Activated CD8-positive, alpha-beta T cell treated with anti-CD3 and anti-CD28 coated beads for 36 hours (primary cell): ENCODE results near the gene LRMDA. TPM values are rescaled to one million over a fixed set of nuclear protein-coding genes. Genes with fewer than 3 reads are reported as not detected.

ENCODE experiments used
- ATAC-seq: fragments of 200-7000 bp; cut with Tn5 transposase; one replicate; pipeline ENCODE4 v1.10.0; 2021; ENCODE audit warnings: mild to moderate bottlenecking, moderate library complexity
- CTCF ChIA-PET: fragments of 350-600 bp; sonication (Branson Sonifier 250); formaldehyde crosslinking; loops from one replicate; lab custom pipeline; 2021; ENCODE audit warnings: antibody characterized with exemption; lab: Charles Lee
- POLR2A ChIA-PET: fragments of 350-600 bp; sonication (Branson Sonifier 250); formaldehyde crosslinking; loops from one replicate; lab custom pipeline; 2021; ENCODE audit warnings: antibody characterized with exemption; lab: Charles Lee
- DNase-seq: peaks from one replicate; pipeline ENCODE4 v3.0.0-alpha.2; 2020
- H3K27ac Mint-ChIP-seq: one replicate; pipeline ENCODE4 v1.8.0; 2021; ENCODE audit warnings: mild to moderate bottlenecking, mixed read lengths
- H3K27me3 Mint-ChIP-seq: one replicate; pipeline ENCODE4 v1.8.0; 2021; ENCODE audit warnings: mixed read lengths
- H3K36me3 Mint-ChIP-seq: one replicate; pipeline ENCODE4 v1.8.0; 2021; ENCODE audit warnings: low read depth, mixed read lengths
- H3K4me1 Mint-ChIP-seq: one replicate; pipeline ENCODE4 v1.8.0; 2021; ENCODE audit warnings: low read depth, mixed read lengths
- H3K4me3 Mint-ChIP-seq: one replicate; pipeline ENCODE4 v1.8.0; 2021; ENCODE audit warnings: mild to moderate bottlenecking, moderate library complexity, mixed read lengths
- H3K9me3 Mint-ChIP-seq: one replicate; pipeline ENCODE4 v1.8.0; 2021; ENCODE audit warnings: mixed read lengths
- intact Hi-C: fragments of 100-400 bp; cut with micrococcal nuclease; formaldehyde crosslinking; loops from one replicate; pipeline ENCODE4 v1.10.0; 2022
- total RNA-seq, 2 experiments: library from RNA; stranded (reverse); gene quantifications; one replicate each; pipeline ENCODE4 v1.2.3, GENCODE V29; 2021
- TF ChIP-seq, protein P1 (sequence below): fragments of 200-600 bp; IDR thresholded peaks from one replicate; pipeline ENCODE4 v1.8.0; 2022; ENCODE audit warnings: antibody characterized with exemption, mild to moderate bottlenecking

The LRMDA gene
- total RNA-seq, 2 experiments from 2014 or later = not detected

DNA sequence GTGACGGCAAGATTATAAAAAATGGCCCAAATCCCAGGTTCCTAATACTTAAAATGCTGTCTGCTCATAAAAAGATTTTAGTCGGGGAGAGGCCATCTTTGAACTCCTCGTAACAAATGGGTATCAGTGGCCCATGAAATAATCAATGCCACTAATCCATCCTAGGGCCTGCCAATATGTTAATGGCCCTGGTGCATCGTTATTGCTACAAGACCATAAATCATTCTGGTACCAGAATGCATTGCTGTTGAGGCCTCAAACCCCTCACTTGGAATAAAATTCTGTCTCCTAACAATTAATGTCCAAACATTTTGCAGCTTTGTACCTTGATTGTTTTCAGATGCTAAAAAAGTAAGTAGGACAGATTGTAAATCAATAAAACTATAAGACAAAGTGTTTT is 290.6 kb downstream of the LRMDA start:
- no peaks in the 10 kb centered on the region for H3K27me3 Mint-ChIP-seq
- intact Hi-C loops = no loop called here
- TF ChIP-seq, protein P1, sequence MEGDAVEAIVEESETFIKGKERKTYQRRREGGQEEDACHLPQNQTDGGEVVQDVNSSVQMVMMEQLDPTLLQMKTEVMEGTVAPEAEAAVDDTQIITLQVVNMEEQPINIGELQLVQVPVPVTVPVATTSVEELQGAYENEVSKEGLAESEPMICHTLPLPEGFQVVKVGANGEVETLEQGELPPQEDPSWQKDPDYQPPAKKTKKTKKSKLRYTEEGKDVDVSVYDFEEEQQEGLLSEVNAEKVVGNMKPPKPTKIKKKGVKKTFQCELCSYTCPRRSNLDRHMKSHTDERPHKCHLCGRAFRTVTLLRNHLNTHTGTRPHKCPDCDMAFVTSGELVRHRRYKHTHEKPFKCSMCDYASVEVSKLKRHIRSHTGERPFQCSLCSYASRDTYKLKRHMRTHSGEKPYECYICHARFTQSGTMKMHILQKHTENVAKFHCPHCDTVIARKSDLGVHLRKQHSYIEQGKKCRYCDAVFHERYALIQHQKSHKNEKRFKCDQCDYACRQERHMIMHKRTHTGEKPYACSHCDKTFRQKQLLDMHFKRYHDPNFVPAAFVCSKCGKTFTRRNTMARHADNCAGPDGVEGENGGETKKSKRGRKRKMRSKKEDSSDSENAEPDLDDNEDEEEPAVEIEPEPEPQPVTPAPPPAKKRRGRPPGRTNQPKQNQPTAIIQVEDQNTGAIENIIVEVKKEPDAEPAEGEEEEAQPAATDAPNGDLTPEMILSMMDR = no peak
- H3K9me3 Mint-ChIP-seq = no peaks in the 10 kb centered on the region
- no peaks in the 10 kb centered on the region for H3K4me1 Mint-ChIP-seq
- CTCF ChIA-PET = no interaction called here
- ATAC-seq = no peak
- DNase-seq = no peak
- H3K36me3 Mint-ChIP-seq = no peaks in the 10 kb centered on the region
- no peak overlapping the region for H3K27ac Mint-ChIP-seq
- POLR2A ChIA-PET = no interaction called here
- H3K4me3 Mint-ChIP-seq = no peak overlapping the region

DNA sequence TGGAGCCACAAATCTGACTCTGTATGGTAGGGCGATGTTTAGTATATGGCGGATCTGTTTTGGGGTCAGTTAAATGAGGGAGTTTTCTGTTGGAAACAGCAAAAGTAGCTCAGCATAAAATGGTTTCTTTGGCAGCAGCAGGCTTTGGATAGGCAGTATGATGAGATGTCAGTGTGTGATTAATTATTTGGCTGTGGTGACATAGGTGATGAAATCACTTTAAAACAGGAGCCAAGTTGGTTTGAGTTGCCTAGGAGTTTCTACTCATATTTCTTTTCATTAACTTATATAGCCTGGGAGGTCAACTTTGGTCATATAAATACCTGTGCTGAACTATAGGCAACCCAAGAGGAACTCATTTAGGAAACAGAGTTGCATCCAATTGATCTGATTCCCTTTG is 291.2 kb downstream of the LRMDA start:
- no peak overlapping the region for H3K4me3 Mint-ChIP-seq
- intact Hi-C loops = no loop called here

DNA sequence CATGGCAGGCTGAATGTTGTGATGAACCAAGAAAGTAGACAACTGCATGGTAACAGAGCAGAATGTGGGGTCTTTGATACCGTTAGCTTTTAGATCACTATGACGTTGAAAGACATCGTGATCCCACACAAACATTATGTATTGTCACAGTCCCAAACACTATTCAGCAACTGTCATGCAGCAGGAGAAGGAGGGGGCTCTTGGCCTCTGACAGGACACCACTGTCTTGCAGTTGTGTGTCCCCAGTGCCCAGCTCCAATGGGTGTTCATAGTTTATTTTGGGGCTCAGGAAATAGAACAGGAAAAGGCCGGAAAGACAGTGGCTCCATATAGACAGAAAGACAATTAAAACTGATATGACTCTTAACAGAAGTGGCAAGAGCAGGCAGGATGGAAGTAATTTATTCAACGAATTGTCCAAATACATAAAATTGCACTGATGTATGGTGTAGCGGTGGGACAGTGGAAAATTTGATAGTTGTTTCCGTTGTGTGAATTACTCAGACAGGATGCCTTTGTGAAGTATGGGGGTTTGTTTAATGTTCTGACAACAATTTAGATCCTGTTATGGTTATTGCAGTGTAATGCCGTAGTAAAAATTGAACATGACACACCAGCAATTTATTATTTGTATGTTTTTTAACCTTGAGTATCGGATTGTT is 292.0 kb downstream of the LRMDA start:
- CTCF ChIA-PET = no interaction called here
- POLR2A ChIA-PET = no interaction called here
- TF ChIP-seq, protein P1 = no peak
- no peaks in the 10 kb centered on the region for H3K36me3 Mint-ChIP-seq
- ATAC-seq (no peak), DNase-seq (no peak)
- H3K4me3 Mint-ChIP-seq = no peak overlapping the region
- no peaks in the 10 kb centered on the region for H3K27me3 Mint-ChIP-seq
- H3K9me3 Mint-ChIP-seq = no peaks in the 10 kb centered on the region
- H3K27ac Mint-ChIP-seq = no peak overlapping the region
- H3K4me1 Mint-ChIP-seq = no peaks in the 10 kb centered on the region
- intact Hi-C loops = no loop called here

More for the DNA sequence above, 291.2 kb downstream of the LRMDA start:
- H3K4me1 Mint-ChIP-seq = no peaks in the 10 kb centered on the region
- ChIA-PET CTCF (no interaction called here), POLR2A (no interaction called here)
- H3K36me3 Mint-ChIP-seq = no peaks in the 10 kb centered on the region
- ATAC-seq = no peak
- no peak for DNase-seq
- TF ChIP-seq, protein P1 = no peak
- H3K27ac Mint-ChIP-seq = no peak overlapping the region
- no peaks in the 10 kb centered on the region for H3K9me3 Mint-ChIP-seq
- H3K27me3 Mint-ChIP-seq = no peaks in the 10 kb centered on the region

DNA sequence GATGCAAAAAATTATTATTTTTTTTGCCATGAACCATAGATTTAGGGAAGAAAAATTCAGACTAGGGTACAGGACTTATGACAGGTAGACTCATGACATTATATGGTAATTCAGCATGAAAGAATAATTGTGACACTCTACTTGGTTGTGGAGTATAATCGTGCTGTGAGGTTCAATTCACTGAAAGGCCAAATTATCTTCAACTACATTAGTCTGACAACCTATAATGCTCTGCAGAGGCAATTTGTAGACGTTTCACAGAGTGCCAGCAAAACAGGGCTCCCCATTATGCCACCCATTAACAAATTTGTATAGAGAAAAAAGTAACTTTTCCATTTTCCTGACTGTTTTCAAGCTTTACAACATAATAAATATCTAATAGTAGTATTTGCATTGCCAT is 292.6 kb downstream of the LRMDA start:
- Mint-ChIP-seq H3K27ac (no peak overlapping the region), H3K27me3 (no peaks in the 10 kb centered on the region), H3K9me3 (no peaks in the 10 kb centered on the region), H3K4me3 (no peak overlapping the region), H3K4me1 (no peaks in the 10 kb centered on the region), H3K36me3 (no peaks in the 10 kb centered on the region)
- POLR2A ChIA-PET = no interaction called here
- intact Hi-C loops = no loop called here
- DNase-seq (no peak), ATAC-seq (no peak)
- TF ChIP-seq, protein P1 = no peak
- CTCF ChIA-PET = interaction anchor here (0.6 kb wide), 1 partner anchor 39 kb away, joined by 3 read pairs; no protein-coding TSS in a partner anchor

DNA sequence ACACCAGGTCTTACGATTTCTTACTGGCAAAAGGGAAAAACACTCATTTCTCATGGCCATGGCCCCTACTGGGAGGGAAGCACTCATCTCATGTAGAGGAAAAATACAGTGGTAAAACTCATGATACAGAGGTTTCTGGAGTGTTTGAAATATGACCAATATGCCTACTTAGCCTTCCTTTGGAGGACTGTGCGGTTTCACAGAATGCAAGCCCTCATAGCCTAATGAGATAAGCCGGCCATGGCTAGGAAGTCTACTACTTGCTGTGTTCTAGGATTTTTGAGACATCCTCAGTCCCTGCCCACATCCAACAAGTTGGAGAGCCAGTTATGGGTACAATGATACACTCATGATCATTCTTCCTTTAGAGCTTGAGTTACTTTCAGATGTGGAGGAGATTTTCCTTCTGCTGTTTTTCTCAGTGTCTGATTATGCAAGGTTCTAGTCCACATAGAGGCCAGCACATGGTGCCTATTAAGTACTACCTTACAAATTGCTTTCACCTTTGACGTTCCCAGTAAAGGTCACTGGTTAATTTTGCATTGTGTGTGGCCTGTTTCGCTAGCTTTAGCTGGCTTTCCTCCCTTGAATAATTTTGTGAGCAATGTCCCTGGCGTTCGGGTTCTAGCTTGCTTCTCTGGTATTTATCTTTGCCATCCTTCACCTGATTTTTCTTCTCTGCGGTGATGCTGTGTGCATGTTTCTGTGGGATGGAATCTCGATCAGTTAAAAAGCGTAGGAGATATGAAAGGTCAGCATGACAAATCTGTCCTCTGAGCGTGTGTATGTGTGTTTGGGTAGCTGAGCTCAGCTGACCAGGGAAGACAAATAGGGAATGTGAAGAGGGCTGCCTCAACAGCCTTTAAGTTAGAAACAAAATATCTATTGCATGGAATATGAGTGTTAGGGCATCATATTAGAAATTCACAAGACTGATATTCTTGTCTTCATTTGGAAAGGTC is 295.4 kb downstream of the LRMDA start:
- Mint-ChIP-seq H3K27ac (no peak overlapping the region), H3K27me3 (no peaks in the 10 kb centered on the region), H3K4me1 (no peaks in the 10 kb centered on the region), H3K36me3 (no peaks in the 10 kb centered on the region), H3K9me3 (no peaks in the 10 kb centered on the region), H3K4me3 (no peak overlapping the region)
- intact Hi-C loops = no loop called here
- ChIA-PET CTCF (no interaction called here), POLR2A (no interaction called here)
- DNase-seq (no peak), ATAC-seq (no peak)
- TF ChIP-seq, protein P1 = no peak
